PFSK-1 (cell line): ENCODE measurements around the gene CGN.

ENCODE experiments used
- FOXP2 ChIP-seq: optimal IDR thresholded peaks from 2 replicates; pipeline ENCODE3; 2011; ENCODE audit warnings: borderline replicate concordance, control low read depth, inconsistent platforms; ENCODE audit not compliant: insufficient read depth; ENCODE audit errors: extremely low read length, extremely low read depth
- POLR2AphosphoS5 ChIP-seq: IDR thresholded peaks from 2 replicates; pipeline ENCODE4 v1.6.1; 2012; ENCODE audit warnings: low read depth, mild to moderate bottlenecking, control low read depth, low read length, moderate library complexity
- REST ChIP-seq, 2 experiments: IDR thresholded peaks; 2 replicates each; pipeline versions ENCODE4 v1.6.1 to v1.8.0; 2011 to 2012; ENCODE audit warnings: low read depth in 2 of 2, low read length in 2 of 2, control low read depth in 1 of 2, inconsistent platforms in 1 of 2, mild to moderate bottlenecking in 1 of 2, moderate library complexity in 1 of 2; ENCODE audit not compliant: insufficient read depth in 1 of 2
- SIN3A ChIP-seq: IDR thresholded peaks from 2 replicates; pipeline ENCODE4 v1.6.1; 2012; ENCODE audit warnings: mild to moderate bottlenecking, low read length, moderate library complexity, borderline replicate concordance; ENCODE audit not compliant: insufficient read depth
- TAF1 ChIP-seq: IDR thresholded peaks from 2 replicates; pipeline ENCODE4 v1.6.1; 2012; ENCODE audit warnings: low read length, control low read depth, borderline replicate concordance; ENCODE audit not compliant: insufficient read depth

Gene CGN

GRCh38 chr1:151547119-151547899, 36.1 kb downstream of the CGN start:
- TF ChIP-seq REST (IDR thresholded peaks at IDR 0.05; ENCODE audit: insufficient read depth in 1 of 2, low read depth in 2 of 2, low read length in 2 of 2) (no peak), SIN3A (no peak), TAF1 (no peak), FOXP2 (no peak), POLR2AphosphoS5 (no peak)

- TF ChIP-seq SIN3A (no peak), FOXP2 (no peak), REST (IDR thresholded peaks at IDR 0.05; ENCODE audit: insufficient read depth in 1 of 2, low read depth in 2 of 2, low read length in 2 of 2) (no peak), TAF1 (no peak), POLR2AphosphoS5 (no peak)
These were observed 36.7 kb downstream of the CGN start for GRCh38 chr1:151547900-151548230.

- TF ChIP-seq FOXP2: no peak
- TF ChIP-seq TAF1: no peak
- TF ChIP-seq POLR2AphosphoS5: no peak
- no peak for TF ChIP-seq REST (IDR thresholded peaks at IDR 0.05; ENCODE audit: insufficient read depth in 1 of 2, low read depth in 2 of 2, low read length in 2 of 2)
- TF ChIP-seq SIN3A: no peak
These were observed 38.0 kb downstream of the CGN start for GRCh38 chr1:151549199-151549598.

- TF ChIP-seq REST (IDR thresholded peaks at IDR 0.05; ENCODE audit: insufficient read depth in 1 of 2, low read depth in 2 of 2, low read length in 2 of 2) (no peak), FOXP2 (no peak), TAF1 (no peak), POLR2AphosphoS5 (no peak), SIN3A (no peak)
These were observed 42.5 kb downstream of the CGN start for GRCh38 chr1:151553659-151554058.
